ENCODE results near the gene SLPI.

The SLPI gene

DNA sequence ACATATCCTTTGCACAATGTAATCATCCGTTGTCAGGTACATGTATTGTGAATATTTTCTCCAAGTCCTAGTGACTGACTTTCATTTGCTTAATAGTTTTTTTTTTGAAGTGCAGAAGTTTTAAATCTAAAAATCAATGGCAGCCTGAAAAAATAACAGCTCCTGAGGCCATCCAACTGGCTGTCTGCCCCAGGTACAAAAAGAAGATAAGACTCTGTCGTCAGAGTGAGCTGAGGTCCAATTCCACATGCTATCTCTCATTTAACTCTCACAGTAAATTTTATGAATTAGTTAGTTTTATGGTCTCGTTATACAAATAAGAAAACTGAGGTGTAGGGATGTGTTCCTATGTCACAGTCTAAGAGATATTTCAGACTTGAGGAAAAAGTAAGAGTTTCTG lies 21.0 kb upstream of the SLPI start:
- DNase-seq (ENCODE audit: low spot score), result no peak

DNA sequence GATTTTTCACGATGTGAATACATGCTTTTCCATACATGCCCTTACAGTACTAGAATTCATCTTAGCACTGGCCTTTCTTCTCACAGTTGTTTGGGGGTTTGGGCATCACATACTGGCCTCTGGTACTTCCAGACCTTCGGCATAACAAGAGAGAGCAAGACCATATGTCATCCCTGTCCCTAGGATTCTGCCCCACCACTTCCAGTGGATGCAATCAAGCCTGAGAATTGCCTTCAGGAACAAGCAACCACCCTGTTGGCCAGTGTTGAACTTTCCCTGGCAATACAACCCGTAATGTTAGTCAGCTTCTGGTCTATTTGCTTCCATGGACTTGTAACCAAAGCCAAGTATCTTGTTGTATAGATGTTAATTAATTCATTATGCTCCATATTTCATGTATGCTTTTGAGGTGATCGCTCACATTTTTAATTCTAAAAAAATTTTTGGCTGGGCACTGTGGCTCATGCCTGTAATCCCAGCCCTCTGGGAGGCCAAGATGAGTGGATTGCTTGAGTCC lies 15.4 kb upstream of the SLPI start:
- no peak for DNase-seq (ENCODE audit: low spot score)

- DNase-seq (ENCODE audit: low spot score), result no peak
Measured at GRCh38 chr20:45269056-45269455, 14.7 kb upstream of the SLPI start.

DNA sequence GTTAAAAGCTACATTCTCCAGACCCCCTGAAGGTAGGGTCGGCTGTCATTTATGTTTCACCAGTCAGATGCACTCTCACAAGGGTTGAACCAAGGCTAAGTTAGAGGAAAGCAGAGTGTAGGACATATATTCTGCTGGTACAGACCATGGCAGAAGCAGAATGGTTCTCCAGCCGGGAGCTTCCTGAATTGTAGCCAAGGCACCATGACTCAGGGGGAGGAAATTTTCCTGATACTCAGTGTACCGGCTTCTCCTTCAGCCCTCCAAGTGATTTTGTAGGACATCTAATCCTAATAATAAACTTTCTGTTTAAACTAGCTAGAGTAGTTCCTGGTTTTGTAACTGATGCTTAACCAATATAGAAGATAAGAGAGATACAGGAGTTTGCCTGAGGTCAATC lies 14.2 kb upstream of the SLPI start:
- DNase-seq (ENCODE audit: low spot score), result no peak

- DNase-seq (ENCODE audit: low spot score), result no peak
Measured at GRCh38 chr20:45266977-45267376, 12.6 kb upstream of the SLPI start.

GRCh38 chr20:45263556-45264266 lies 9.3 kb upstream of the SLPI start:
- DNase-seq (ENCODE audit: low spot score), result no peak

- DNase-seq (ENCODE audit: low spot score), result no peak
Measured at GRCh38 chr20:45258664-45259063, 4.3 kb upstream of the SLPI start.

DNA sequence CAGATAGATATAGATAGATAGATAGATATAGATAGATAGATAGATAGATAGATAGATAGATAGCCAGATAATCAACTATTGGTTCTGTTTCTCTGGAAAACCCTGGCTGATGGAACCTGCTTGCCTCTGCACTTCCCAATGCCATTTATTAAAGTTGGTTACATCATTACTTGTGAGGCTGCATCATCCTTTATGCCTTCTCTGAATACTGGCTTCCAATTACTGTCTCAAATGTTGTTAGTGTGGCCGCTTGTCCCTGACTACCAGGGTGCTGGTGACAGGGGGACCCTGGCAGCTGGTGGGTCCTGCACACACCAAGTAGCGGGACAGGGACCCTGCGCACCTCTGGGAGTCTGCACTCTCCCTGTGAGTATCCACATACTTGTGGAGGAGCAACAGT lies 3.9 kb upstream of the SLPI start:
- DNase-seq (ENCODE audit: low spot score), result no peak

- no peak for DNase-seq (ENCODE audit: low spot score)
Measured at GRCh38 chr20:45257711-45258110, 3.3 kb upstream of the SLPI start.

DNA sequence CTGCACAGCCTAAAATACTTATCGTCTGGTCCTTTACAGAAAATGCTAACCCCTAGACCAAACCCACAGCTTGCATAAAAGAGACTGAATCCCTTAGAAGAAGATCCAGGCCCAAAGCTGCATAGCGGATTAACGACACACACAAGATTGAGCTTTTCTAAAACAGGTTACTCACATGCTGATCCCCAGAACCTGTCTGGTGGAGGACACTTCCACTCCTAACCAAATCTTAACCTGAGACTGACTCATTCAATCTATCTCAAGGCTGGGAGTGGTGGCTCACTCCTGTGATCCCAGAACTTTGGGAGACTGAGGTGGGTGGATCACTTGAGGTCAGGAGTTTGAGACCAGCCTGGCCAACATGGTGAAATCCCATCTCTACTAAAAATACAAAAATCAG lies 2.8 kb upstream of the SLPI start:
- DNase-seq (ENCODE audit: low spot score), result no peak

- no peak for DNase-seq (ENCODE audit: low spot score)
Measured at GRCh38 chr20:45253261-45253660, 1.1 kb downstream of the SLPI start.

DNA sequence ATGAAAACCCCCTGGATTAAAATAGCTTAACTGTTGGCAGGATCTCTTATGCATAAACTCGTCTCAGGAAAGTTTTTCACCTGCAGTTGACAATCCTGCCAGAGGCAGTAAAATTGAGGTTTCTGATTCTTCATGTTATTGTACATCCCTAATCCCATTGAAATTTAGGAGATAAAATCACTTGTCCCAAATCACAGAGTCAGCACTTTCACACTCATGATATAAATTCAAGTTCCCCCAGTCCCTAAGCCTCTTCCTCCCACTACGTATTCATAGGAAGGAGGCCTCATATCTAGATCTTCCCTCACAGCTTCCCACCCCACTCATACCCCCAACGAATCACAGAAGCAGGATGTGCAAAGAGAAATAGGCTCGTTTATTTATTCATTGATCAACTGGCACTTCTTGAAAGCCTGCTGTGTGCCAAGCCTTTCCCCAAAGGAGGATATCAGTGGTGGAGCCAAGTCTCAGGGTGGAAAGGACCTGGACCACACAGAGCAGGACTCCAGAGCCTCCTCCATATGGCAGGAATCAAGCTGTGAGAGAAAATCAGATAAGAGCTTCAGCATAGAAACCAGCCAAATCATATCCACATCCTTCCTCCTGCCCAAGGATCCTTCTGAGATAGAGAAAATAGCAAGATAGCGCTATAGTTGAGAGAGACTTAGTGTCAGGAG lies 2.3 kb downstream of the SLPI start:
- DNase-seq (ENCODE audit: low spot score), result no peak

- no peak for DNase-seq (ENCODE audit: low spot score)
Measured at GRCh38 chr20:45248609-45249008, 5.8 kb downstream of the SLPI start.

DNA sequence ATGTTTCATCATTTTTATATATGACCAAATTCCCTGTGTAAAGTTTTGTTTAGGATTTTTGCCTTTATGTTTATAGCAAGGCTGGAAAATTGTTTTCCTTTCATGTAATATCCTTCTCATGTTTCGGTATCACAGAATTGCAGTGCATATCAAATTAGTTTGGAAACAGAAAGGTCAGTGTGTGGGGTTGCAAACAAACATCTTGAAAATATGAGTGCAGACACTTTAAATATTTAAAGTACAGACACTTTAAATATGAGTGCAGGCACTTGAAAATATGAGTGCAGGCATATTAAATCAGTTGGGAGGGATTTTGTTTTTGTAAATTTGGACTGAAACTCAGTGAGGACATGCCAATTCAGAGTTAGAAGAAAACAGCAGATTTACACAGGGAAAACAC lies 6.5 kb downstream of the SLPI start:
- no peak for DNase-seq (ENCODE audit: low spot score)

GRCh38 chr20:45246109-45246508 lies 8.3 kb downstream of the SLPI start:
- no peak for DNase-seq (ENCODE audit: low spot score)

GRCh38 chr20:45238139-45238538 lies 16.2 kb downstream of the SLPI start:
- no peak for DNase-seq (ENCODE audit: low spot score)

GRCh38 chr20:45235995-45236394 lies 18.4 kb downstream of the SLPI start:
- no peak for DNase-seq (ENCODE audit: low spot score)

DNA sequence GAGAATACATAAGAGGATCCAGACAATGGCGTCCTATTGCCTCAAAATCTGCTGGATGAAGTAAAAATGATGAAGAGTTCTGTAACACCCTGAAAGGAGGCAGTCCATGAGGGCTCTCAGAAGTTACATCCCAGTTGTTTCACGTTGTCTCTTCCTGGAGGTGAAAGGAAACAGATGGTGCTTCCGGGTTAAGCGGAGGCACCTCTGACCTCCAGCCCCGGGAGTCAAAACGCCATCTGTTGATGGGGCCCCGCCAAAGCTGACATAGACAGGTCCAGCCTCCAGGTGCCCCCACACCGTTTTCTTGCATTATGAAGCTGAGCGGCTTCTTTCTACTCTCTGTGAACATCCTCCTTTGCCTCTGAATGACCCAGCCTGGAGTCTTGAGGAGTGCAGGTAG lies 23.7 kb downstream of the SLPI start:
- no peak for DNase-seq (ENCODE audit: low spot score)

DNA sequence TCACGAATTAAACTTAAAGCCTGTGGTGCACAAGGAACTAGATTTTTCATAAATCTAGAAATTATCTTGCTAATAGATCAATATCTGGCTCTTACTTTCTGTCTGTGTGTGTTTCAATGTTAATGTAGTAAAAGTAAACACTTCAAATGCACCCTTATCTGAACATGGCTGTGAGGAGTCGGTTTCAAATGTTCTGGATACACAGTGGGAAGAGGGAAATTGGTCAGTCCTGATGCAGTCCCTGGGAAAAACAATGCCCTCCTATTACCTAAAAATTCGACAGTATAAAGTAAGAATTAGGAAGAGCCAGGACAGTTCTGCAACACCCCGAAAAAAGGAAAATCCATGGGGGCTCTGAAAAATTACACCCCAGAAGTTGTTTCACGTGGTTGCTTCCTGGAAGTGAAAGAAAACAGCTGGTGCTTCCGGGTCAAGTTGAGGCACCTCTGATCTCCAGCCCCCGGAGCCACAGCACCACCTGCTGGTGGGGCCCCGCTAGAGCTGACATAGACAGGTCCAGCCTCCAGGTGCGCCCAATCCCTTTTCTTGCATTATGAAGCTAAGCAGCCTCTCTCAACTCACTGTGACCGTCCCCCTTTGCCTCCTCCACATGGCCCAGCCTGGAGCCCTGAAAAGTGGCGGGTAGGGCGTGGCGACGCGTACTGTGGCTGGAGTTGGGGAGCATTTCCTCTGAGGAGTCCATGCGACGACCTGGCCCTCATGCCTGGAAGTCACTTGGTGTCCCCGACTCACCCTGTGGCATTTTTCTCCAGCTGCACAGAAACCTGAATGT lies 24.9 kb downstream of the SLPI start:
- DNase-seq (ENCODE audit: low spot score), result no peak

DNA sequence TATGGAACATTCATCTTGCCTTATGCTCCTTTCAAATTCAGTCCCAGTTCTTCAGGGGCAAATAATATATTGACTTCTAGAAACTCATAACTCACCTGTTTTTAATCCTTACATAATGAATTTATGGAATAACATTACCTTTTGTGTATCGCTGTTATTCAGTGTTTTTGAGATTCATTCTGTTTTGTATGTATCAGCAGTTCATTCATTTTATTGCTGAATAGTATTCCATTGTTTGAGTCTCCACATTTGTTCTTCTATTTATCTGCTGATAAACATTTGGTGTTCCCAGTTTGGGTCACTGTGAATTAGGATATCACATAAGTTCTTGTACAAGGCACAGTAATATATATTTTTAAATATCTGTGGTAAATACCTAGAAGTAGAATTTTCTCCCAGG lies 28.1 kb downstream of the SLPI start:
- no peak for DNase-seq (ENCODE audit: low spot score)

GRCh38 chr20:45223136-45223535 lies 31.2 kb downstream of the SLPI start:
- no peak for DNase-seq (ENCODE audit: low spot score)

- no peak for DNase-seq (ENCODE audit: low spot score)
Measured at GRCh38 chr20:45221076-45221475, 33.3 kb downstream of the SLPI start, which contains the start of gene SEMG2. SEMG2 (plus strand) TSS chr20:45221373; CDS start chr20:45221390, 17 bp downstream.

- no peak for DNase-seq (ENCODE audit: low spot score)
Measured at GRCh38 chr20:45218636-45219035, 35.7 kb downstream of the SLPI start.
